ENCODE data around the gene SYT15.
"Not testable (repeated sequence)": the region's sequence is repeated elsewhere in the genome, so short reads cannot be mapped to it uniquely, and the experiment has no call there.

SYT15 gene

GRCh38 chr10:46594453-46595063 is 15.6 kb downstream of the SYT15 start:
- DNase-seq: not testable (repeated sequence)

DNA sequence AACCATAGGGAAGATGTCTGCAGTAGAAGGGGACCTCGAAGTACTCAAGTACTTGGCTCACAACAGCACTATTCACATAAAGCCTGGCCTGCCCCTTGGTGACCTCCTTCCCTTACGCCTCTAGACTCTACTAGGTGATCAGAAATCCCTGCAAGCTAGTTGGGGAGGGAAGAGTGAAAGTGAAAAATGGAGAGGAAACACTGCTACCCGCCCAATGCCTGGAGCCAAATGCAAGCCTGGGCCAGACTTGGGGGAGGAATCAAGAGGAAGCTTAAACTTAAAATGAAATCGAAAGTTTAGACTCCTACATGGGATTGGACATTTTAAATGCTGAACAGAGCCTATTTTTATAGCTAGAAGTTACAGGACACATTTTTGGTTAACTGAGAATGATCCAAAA is 17.6 kb downstream of the SYT15 start:
- DNase-seq: not testable (repeated sequence)

- not testable (repeated sequence) for DNase-seq
These were observed 18.8 kb downstream of the SYT15 start for GRCh38 chr10:46597616-46598246.

DNA sequence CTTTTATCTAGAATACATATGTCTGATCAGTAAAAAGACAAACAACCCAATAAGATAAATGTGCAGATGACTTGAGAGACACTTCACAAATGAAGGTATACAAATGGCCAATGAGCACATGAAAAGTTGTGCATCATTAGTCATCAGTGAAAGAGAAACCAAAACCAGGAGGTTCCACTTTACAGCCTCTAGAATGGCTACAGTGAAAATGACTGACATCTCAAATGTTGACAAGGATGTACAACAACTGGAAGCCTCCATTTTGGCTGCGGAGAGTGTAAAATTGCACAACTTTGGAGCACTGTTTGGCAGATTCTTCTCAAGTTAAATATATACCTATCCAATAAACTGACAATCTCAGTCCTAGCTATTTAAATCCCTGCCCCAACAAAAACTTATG is 21.6 kb downstream of the SYT15 start:
- not testable (repeated sequence) for DNase-seq

GRCh38 chr10:46615540-46615939 is 36.6 kb downstream of the SYT15 start:
- DNase-seq: not testable (repeated sequence)

DNA sequence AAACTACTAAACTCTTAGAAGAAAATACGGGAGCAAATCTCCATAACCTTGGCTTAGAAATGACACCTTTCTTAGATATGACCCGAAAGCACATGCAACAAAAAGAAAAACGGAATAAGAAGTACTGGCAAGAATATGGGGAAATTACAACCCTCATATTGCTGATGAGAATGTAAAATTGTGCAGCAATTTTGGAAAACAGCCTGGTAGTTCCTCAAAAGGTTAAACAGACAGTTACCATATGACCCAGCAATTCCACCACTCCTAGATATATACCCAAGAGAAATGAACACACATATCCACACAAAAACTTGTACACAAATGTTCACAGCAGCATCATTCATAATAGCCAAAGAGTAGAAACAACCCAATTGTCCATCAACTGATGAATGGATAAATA is 37.3 kb downstream of the SYT15 start:
- not testable (repeated sequence) for DNase-seq

DNA sequence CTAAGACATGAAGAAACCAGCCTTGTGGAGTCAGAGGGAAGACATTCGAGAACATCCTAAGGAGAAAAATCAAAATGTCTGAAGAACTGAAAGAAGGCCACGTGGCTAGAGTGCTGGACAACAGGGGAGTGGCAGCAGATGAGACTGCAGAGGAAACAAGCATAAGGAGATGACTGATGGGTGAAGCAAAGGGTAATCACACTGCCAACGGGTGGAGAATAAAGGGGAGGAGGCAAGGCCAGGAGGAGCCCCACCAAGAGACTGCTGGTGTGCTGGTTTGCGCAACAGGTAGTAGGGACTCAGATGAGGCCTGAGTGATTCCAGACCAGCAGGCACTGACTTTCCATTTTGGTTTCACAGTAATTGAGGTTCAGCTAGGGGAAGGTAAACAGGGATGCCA is 38.2 kb downstream of the SYT15 start:
- DNase-seq: not testable (repeated sequence)

- not testable (repeated sequence) for DNase-seq
These were observed 39.0 kb downstream of the SYT15 start for GRCh38 chr10:46617913-46618312.

DNA sequence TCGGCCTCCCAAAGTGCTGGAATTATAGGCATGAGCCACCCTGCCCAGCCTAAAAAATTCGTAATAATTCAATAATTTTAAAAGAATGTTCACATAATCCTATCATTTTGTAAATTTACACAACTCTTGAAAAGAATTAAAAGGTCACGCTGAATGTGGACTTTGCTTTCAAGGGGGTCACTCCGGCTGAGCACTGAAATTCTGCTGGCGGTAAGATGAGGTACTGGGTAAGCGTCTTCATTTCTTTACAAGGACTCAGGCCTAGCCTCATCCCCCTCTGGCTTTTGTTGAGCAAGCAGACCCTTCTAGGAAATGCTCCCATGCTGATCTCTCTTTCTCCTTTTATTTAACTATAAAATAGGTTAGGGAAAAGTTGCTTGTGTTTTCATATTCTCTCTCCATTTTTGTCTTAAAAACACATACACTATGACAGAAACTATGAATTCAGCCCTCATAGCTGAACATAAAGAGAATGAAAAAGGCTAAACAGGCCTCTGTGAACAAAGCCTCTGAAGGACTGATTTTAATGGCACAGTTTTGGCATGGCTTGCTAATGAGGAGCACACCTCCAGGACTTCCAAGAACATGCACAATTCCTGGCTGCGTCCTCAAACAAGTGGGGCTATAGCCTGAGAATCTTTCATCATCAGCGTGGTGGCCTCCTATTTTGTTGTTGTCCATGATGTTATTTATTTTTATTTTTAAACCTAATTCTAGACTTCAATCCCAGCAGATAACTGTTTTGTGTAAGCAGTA is 45.1 kb downstream of the SYT15 start:
- not testable (repeated sequence) for DNase-seq

DNA sequence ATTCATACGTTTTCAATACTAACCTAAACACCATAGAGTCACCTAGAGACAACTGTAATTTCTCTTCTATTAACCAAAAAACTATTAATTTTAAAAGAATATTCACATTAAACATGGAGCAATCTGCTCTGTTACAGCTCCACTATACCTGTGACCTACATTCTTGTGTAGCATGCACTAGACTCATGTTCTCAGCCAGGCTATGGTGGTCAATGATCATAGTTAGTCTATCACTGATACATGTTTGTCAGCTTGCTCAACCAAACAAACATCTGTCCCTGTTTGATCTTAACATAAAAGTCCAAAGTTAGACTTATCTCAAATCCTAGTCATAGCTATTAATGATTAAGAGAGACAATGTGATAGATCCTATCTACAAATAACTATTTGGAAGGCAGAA is 50.9 kb downstream of the SYT15 start:
- DNase-seq: not testable (repeated sequence)

DNA sequence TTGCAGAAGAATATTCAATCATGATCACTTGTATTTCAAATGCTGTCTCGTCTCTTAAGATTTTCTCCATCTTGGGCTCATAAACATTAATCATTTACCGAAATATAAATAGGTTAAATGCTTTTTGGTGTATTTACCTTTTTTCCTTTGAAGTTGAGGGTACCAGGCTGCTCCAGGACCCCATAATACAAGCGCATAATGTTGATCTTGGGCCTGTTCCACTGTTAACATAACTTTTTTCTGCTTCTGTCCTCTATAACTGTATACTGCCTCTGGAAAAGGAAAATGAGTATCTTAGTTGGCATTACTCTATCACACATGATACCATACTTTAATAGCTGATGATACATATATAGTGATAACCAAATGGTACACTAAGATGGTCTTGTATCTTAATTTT is 51.9 kb downstream of the SYT15 start:
- DNase-seq: not testable (repeated sequence)

DNA sequence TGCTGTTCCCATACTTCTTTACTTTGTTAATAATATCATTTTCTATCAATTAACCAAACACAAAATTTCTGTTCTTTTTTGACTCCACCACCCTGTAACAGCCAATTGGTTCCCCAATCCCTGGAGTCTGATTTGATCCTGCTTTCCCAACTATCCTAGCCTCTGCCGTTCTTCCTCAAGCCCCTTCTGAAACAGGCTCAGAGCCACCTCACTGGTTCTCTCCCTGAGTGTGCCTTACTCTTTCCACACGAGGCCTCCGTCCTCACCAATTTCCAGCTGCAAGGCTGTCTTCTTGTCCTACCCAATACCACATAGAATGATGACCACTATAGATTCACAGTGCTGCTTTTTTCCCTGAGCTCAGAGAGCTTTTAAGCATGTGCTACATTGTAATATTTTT is 52.8 kb downstream of the SYT15 start:
- not testable (repeated sequence) for DNase-seq

DNA sequence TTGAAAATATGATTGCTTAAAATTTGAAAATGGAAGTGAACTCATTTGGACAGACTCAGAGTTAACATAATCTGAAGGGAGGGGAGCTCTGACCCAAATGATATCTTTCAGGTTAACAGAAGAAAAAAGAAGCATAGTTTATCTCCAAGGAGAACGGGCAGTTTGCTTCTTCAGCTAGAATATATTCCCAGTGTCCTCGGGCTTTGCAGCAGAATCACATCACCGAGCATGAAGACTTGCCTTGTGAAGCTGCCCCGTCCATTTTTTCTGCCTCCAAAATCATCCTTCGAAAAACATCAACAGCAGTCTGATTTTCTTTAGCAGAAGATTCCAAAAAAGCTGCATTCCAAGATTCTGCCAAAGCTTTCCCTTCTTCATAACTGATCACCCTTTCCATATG is 55.8 kb downstream of the SYT15 start:
- not testable (repeated sequence) for DNase-seq

- DNase-seq: not testable (repeated sequence)
These were observed 56.5 kb downstream of the SYT15 start for GRCh38 chr10:46635364-46635959.

GRCh38 chr10:46640005-46640404 is 61.1 kb downstream of the SYT15 start:
- DNase-seq: not testable (repeated sequence)

Data from activated CD4-positive, alpha-beta T cell treated with anti-CD3 and anti-CD28 coated beads, Interleukin-2, amount 50 U/mL, for 4 hours (primary cell).